Neutrophil (primary cell): ENCODE results near the gene TNRC6B.

Source experiments
- H3K27ac ChIP-seq: fragments of 200-600 bp; sonication (generic); 2 replicates; pipeline ENCODE4 v1.5.1; 2016; ENCODE audit warnings: mild to moderate bottlenecking, moderate library complexity
- H3K27me3 ChIP-seq: fragments of 200-600 bp; sonication (generic); 2 replicates; pipeline ENCODE4 v1.6.0; 2016; ENCODE audit warnings: mild to moderate bottlenecking
- H3K36me3 ChIP-seq: fragments of 200-600 bp; sonication (generic); 2 replicates; pipeline ENCODE4 v1.5.1; 2017
- H3K4me1 ChIP-seq, 2 experiments: fragments of 200-600 bp in 1 of 2; sonication (generic) in 1 of 2; 1 replicate in 1 of 2; 2 replicates in 1 of 2; pipeline versions ENCODE4 v1.5.1 to v1.6.1; 2013 to 2016; ENCODE audit warnings: low read depth in 1 of 2, low read length in 1 of 2, mild to moderate bottlenecking in 1 of 2, moderate library complexity in 1 of 2; ENCODE audit not compliant: control insufficient read depth in 1 of 2, insufficient read depth in 1 of 2
- H3K4me3 ChIP-seq, 2 experiments: fragments of 200-600 bp in 1 of 2; sonication (generic) in 1 of 2; 1 replicate in 1 of 2; 2 replicates in 1 of 2; pipeline ENCODE4 v1.5.1; 2013 to 2016; ENCODE audit warnings: low read depth in 1 of 2, low read length in 1 of 2, mild to moderate bottlenecking in 1 of 2, moderate library complexity in 1 of 2
- H3K9me3 ChIP-seq: fragments of 200-600 bp; sonication (generic); 2 replicates; pipeline ENCODE4 v1.5.1; 2016
- TF ChIP-seq, protein P1 (sequence below): fragments of 200-600 bp; sonication (generic); IDR thresholded peaks from 2 replicates; pipeline ENCODE4 v1.5.1; 2016; ENCODE audit warnings: antibody characterized with exemption

Gene TNRC6B

DNA sequence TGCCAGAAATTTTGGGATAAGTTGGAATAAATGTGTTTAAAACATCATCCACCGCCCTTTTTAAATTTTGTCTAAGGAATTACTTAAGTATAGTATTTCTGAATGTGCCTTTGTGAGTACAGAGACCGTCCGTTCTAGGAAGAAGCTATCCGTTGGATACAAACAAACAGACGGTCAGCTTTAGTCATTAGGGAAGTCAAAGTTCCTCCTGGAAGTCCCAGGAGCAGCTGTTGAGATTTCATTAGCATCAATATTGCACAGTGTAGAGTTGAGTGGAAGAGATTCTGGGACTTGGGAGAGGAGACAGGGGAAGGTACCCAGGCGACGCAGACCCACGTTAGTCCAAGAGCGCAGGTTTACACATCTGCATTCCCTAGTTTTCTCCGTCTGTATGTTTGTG, 152.9 kb downstream of the TNRC6B start:
- no peaks in the 10 kb centered on the region for H3K9me3 ChIP-seq
- H3K27me3 ChIP-seq, result no peaks in the 10 kb centered on the region
- H3K36me3 ChIP-seq, result peaks cover 51% of the 10 kb centered on the region
- no peak overlapping the region for H3K4me3 ChIP-seq
- H3K4me1 ChIP-seq, result no peaks in the 10 kb centered on the region
- peak overlapping the region; percentile 25 for H3K27ac ChIP-seq
- TF ChIP-seq, protein P1, sequence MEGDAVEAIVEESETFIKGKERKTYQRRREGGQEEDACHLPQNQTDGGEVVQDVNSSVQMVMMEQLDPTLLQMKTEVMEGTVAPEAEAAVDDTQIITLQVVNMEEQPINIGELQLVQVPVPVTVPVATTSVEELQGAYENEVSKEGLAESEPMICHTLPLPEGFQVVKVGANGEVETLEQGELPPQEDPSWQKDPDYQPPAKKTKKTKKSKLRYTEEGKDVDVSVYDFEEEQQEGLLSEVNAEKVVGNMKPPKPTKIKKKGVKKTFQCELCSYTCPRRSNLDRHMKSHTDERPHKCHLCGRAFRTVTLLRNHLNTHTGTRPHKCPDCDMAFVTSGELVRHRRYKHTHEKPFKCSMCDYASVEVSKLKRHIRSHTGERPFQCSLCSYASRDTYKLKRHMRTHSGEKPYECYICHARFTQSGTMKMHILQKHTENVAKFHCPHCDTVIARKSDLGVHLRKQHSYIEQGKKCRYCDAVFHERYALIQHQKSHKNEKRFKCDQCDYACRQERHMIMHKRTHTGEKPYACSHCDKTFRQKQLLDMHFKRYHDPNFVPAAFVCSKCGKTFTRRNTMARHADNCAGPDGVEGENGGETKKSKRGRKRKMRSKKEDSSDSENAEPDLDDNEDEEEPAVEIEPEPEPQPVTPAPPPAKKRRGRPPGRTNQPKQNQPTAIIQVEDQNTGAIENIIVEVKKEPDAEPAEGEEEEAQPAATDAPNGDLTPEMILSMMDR, result no peak

DNA sequence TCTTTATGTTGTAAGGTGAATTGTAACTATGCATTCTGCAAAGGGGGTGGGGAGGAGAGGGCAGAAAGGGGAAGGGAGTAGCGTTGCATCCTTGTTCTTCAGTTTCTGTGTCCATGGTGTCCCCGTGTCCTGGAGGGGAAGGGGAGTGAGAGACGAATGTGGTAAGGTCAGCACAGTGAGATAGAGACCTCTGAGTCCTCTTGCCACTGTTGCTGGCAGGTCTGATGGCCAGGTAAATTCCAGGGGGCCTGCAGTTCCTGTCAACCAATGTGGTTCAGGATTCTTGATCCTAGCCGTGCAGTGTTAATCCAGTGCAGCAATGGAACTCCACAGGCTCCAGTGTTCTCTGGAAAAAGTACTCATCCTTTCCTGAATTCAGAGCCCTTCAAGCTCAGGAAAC, 154.0 kb downstream of the TNRC6B start:
- TF ChIP-seq, protein P1, result no peak
- no peak overlapping the region for H3K4me3 ChIP-seq

DNA sequence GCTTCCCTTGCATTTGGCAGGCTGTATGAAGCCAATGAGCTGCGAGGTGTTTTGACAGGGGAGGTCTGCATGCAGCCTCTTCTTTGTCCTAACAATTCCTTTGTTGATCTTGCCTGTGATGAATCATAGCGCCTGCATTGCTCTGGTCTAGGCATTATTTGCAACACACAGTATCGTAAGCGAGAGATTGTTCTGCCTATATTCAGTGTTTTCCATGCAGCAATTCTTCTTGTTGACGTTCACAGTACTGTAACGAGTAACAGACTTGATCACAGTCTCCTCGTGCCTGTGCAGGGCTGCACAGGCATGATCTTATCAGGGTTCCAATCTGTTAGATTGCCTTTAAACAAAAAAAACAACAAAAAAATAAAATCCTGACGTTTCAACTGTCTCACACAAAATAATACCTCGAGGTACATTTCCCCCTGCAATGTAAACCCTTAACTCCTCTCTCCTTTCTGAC, 154.6 kb downstream of the TNRC6B start:
- H3K4me1 ChIP-seq, result peaks cover 0 to 15% of the 10 kb centered on the region in 2 experiments
- peaks cover 41% of the 10 kb centered on the region for H3K36me3 ChIP-seq
- H3K27ac ChIP-seq, result no peak overlapping the region
- no peaks in the 10 kb centered on the region for H3K9me3 ChIP-seq
- H3K4me3 ChIP-seq, result no peak overlapping the region
- no peaks in the 10 kb centered on the region for H3K27me3 ChIP-seq
- TF ChIP-seq, protein P1, result no peak

More for the DNA sequence above, 154.0 kb downstream of the TNRC6B start:
- Histone ChIP-seq H3K27me3 (no peaks in the 10 kb centered on the region), H3K9me3 (no peaks in the 10 kb centered on the region), H3K27ac (no peak overlapping the region), H3K36me3 (peaks cover 48% of the 10 kb centered on the region), H3K4me1 (peaks cover 0 to 10% of the 10 kb centered on the region in 2 experiments)

DNA sequence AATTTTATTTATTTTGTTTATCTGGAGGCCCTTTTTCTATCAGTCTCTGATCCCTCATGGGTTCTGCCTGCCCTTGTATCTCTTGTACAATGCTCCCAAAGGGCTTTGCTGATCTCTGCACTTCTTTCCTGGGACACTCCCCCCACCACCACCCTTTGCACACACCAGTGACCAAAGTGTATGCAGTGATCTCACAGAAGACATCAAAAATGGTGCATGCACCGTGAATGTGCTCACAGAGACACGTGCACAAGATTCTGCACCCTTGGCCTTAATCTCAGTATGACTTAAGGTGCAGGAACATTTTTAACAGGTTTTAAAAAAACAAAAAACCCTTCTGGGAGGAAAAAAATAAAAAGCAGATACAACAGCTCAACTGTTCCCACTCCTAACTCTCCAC, 156.3 kb downstream of the TNRC6B start:
- Histone ChIP-seq H3K4me1 (peaks cover 0 to 15% of the 10 kb centered on the region in 2 experiments), H3K9me3 (no peaks in the 10 kb centered on the region), H3K27ac (no peak overlapping the region)

DNA sequence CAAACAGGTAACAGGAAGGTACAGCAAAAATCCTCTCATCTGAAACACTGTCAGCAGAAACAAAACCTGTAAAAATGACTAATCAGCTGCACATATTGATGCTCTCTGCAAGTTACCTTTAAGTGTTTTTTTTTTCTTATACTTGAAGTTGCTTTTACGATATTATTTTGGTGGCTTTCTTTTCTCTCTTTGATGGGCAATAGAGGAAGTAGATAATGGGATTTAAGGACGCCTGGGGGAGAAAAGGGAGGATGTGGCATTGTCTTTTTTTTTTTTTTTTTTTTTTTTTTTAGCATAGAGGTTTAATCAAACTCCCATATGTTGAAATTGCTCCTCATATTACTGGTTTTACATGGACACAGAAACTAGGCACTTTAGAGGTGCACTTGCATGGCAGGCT, 157.2 kb downstream of the TNRC6B start:
- H3K27ac ChIP-seq, result no peak overlapping the region
- no peak overlapping the region for H3K4me3 ChIP-seq
- H3K9me3 ChIP-seq, result no peaks in the 10 kb centered on the region
- TF ChIP-seq, protein P1, result no peak
- H3K27me3 ChIP-seq, result no peaks in the 10 kb centered on the region
- H3K36me3 ChIP-seq, result peaks cover 37% of the 10 kb centered on the region
- peaks cover 0 to 15% of the 10 kb centered on the region in 2 experiments for H3K4me1 ChIP-seq

More for the DNA sequence above, 156.3 kb downstream of the TNRC6B start:
- no peaks in the 10 kb centered on the region for H3K27me3 ChIP-seq
- no peak overlapping the region for H3K4me3 ChIP-seq
- TF ChIP-seq, protein P1, result no peak
- peaks cover 37% of the 10 kb centered on the region for H3K36me3 ChIP-seq

DNA sequence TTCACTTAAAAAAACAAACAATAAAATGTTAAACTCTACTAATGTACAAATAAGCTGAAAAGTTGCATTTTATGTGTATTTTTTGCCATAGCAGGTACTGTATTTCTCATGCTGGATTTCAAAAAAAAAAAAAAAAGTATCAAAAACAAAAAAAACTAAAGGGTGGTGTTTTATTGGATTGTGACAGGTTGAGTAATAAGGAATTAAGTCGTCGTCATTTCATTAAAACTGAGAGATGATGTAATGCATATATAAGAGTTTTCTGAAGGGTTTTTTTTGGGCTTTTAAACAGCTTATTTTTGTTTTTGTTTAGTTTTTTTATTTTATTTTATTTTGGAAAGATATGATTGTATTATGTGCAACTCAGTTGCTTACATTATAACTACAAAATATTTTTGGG, 157.6 kb downstream of the TNRC6B start:
- Histone ChIP-seq H3K27me3 (no peaks in the 10 kb centered on the region), H3K4me1 (peaks cover 0 to 15% of the 10 kb centered on the region in 2 experiments), H3K27ac (no peak overlapping the region), H3K9me3 (no peaks in the 10 kb centered on the region), H3K36me3 (peaks cover 34% of the 10 kb centered on the region), H3K4me3 (no peak overlapping the region)
- TF ChIP-seq, protein P1, result no peak
